Large intestine (tissue), 3 donors: ENCODE data around the gene TCEAL4. TPM values are rescaled to one million over a fixed set of nuclear protein-coding genes. Genes with fewer than 3 reads are reported as not detected.
A peak's percentile ranks its signal among the peaks of the same experiment; 100 is the strongest.

Source experiments
- DNase-seq, 2 donors: peaks; one replicate each; pipeline versions ENCODE4 v3.0.0 to v3.0.0-alpha.2; 2013
- H3K27ac ChIP-seq: one replicate; pipeline ENCODE4 v1.5.1; 2013; ENCODE audit warnings: low read length
- H3K27me3 ChIP-seq: 2 replicates; pipeline ENCODE4 v1.6.1; 2013; ENCODE audit warnings: low read length; ENCODE audit not compliant: control insufficient read depth, insufficient read depth
- H3K36me3 ChIP-seq: 2 replicates; pipeline ENCODE4 v1.6.1; 2013; ENCODE audit warnings: low read length; ENCODE audit not compliant: control insufficient read depth, insufficient read depth
- H3K4me1 ChIP-seq: one replicate; pipeline ENCODE4 v1.6.1; 2013; ENCODE audit warnings: low read length; ENCODE audit not compliant: control insufficient read depth, insufficient read depth
- H3K4me3 ChIP-seq: one replicate; pipeline ENCODE4 v1.5.1; 2013; ENCODE audit warnings: low read length
- H3K9me3 ChIP-seq: one replicate; pipeline ENCODE4 v1.6.1; 2013; ENCODE audit warnings: mild to moderate bottlenecking, low read depth, low read length, moderate library complexity; ENCODE audit not compliant: control insufficient read depth
- WGBS: methylation state at CpG from one replicate; pipeline ENCODE4 v1.1.5; 2013; ENCODE audit warnings: low lambda C conversion rate; ENCODE audit not compliant: insufficient coverage; 5-methylcytosine and 5-hydroxymethylcytosine counted together
- polyA plus RNA-seq: library from polyadenylated mRNA; unstranded; fragments of 120-200 nt; gene quantifications from one replicate; pipeline ENCODE4 v1.2.1, GENCODE V29; 2013

Gene TCEAL4
- polyA plus RNA-seq, 1 donor: 102 TPM

DNA sequence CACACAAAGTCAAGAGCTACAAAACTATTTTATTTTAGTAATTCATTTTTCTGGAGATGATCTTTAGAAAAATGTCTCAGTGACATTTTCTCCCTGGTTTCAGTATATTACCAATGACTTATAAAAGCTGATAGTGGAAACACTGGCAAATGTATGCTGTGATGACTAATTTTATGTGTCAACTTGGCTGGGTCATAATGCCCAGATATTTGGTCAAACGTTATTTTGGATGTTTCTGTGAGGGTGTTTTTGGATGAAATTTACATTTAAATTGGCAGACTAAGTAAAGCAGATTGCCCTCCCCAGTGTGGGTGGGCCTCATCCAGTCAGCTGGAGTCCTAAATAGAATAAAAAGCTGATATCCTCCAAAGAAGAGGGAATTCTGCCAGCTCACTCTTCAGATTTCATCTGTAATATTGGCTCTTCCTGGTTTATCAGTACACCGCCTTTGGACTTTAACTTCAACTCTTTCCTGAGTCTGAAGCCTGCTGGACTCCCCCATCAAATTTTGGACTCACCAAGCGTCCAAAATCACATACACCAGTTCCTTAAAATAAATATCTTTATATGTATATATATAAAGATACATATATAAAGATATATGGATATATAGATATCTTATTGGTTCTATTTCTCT is 34.8 kb upstream of the TCEAL4 start:
- no peaks in the 10 kb centered on the region for H3K27me3 ChIP-seq
- H3K4me1 ChIP-seq: peaks cover 9% of the 10 kb centered on the region
- WGBS: no CpG with 5 or more reads among the region's 3 CpGs
- no peak for DNase-seq
- H3K27ac ChIP-seq: no peak overlapping the region
- H3K36me3 ChIP-seq: no peaks in the 10 kb centered on the region
- no peaks in the 10 kb centered on the region for H3K9me3 ChIP-seq
- H3K4me3 ChIP-seq: no peak overlapping the region

DNA sequence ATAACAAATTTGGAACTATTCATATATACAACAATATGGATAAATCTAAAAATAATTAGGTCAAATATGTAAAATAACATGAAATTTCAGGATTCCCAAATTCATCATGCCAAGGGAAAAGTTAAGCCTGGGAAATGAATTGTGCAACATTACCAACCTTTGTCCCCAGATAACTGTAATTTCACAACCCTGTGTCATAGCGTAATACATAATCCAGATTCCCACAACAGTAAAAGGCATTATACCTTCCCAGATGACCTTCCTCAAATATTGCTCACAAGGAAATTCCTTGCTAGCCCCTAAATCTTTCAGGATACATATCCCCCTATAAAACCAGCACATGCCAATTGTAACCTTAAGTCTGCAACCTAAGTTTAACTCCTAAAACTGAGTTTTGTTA is 33.1 kb upstream of the TCEAL4 start:
- H3K9me3 ChIP-seq: no peaks in the 10 kb centered on the region
- no peaks in the 10 kb centered on the region for H3K36me3 ChIP-seq
- H3K27me3 ChIP-seq: no peaks in the 10 kb centered on the region
- no peak overlapping the region for H3K4me3 ChIP-seq
- WGBS: no CpG with 5 or more reads among the region's 1 CpG
- DNase-seq: peak; percentile 24 to 73
- H3K27ac ChIP-seq: peak overlapping the region; percentile 24
- H3K4me1 ChIP-seq: peaks cover 9% of the 10 kb centered on the region

DNA sequence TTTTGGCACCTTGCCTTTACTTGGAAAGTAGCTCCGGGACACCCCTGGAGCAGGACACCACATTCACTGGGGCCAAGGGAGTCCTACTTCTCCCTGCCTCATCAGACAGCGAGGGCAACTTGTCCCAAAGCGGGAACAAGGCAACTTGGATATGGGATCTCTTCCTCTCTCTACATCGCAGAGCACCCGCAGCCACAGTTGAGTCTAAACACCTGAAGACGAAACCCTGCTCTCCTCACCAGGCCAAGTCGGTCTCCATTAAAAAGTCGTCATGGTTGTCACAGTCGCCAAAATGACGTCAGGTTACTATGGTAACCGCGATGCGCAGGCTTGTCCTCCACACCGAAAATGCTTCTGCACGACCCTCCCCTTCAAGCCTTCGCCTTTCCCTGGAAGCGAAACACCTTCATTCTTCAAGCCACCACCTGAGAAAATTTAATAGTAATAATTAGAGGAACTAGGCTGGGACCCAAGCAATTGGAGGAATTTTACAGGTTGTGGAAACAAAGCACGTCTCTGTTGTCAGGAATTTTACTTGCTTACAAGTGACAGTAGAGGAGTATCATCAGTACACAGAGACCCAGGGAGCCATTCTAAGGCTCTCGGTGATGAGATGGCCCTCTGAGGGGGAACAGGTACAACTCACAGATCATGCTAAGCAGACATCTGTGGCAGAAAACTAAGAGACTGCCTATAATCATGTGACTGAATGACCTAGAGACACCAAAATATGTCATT is 30.5 kb upstream of the TCEAL4 start:
- peak; percentile 60 to 70 for DNase-seq
- peak overlapping the region; percentile 46 for H3K4me3 ChIP-seq
- WGBS: no CpG with 5 or more reads among the region's 19 CpGs
- H3K4me1 ChIP-seq: peaks cover 9% of the 10 kb centered on the region
- no peaks in the 10 kb centered on the region for H3K36me3 ChIP-seq
- no peaks in the 10 kb centered on the region for H3K27me3 ChIP-seq
- no peak overlapping the region for H3K27ac ChIP-seq
- H3K9me3 ChIP-seq: no peaks in the 10 kb centered on the region

DNA sequence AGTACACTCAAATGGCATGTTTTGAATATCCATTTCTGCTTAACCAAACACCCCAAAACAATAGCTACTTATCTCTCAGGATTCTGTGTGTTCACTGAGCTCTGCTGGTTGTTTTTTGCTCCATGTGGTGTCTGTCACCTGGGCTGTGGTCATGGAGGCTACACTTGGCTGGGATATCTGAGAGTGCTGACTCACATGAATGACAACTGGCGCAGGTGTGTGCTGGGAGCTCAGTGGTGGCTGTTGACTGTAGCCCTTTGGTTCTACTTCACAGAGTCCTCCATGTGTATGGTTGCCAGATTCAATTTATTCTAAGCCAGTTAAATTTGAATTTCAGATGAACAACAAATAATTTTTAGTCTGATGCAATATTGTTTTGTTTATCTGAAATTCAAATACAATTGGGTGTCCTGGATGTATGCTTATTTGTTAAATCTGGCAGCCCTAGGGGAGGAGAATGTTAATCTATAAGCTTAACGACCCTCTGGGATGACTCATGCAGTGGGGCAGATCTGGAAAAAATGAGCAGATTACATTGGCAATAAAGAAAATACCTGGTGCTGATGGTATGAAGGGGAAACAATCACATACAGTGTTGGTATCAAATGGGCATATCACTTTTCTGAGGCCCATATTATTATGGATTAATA is 28.2 kb upstream of the TCEAL4 start:
- no peak overlapping the region for H3K4me3 ChIP-seq
- H3K4me1 ChIP-seq: peaks cover 5% of the 10 kb centered on the region
- no peak overlapping the region for H3K27ac ChIP-seq
- no peaks in the 10 kb centered on the region for H3K9me3 ChIP-seq
- no CpG with 5 or more reads among the region's 2 CpGs for WGBS
- H3K27me3 ChIP-seq: no peaks in the 10 kb centered on the region
- no peak for DNase-seq
- no peaks in the 10 kb centered on the region for H3K36me3 ChIP-seq

- no peak overlapping the region for H3K4me3 ChIP-seq
- H3K27me3 ChIP-seq: no peaks in the 10 kb centered on the region
- no peaks in the 10 kb centered on the region for H3K4me1 ChIP-seq
- no peak for DNase-seq
- WGBS: no CpG with 5 or more reads among the region's 1 CpG
- no peaks in the 10 kb centered on the region for H3K9me3 ChIP-seq
- no peak overlapping the region for H3K27ac ChIP-seq
- H3K36me3 ChIP-seq: no peaks in the 10 kb centered on the region
These were observed 25.1 kb upstream of the TCEAL4 start for GRCh38 chrX:103560256-103560655.

DNA sequence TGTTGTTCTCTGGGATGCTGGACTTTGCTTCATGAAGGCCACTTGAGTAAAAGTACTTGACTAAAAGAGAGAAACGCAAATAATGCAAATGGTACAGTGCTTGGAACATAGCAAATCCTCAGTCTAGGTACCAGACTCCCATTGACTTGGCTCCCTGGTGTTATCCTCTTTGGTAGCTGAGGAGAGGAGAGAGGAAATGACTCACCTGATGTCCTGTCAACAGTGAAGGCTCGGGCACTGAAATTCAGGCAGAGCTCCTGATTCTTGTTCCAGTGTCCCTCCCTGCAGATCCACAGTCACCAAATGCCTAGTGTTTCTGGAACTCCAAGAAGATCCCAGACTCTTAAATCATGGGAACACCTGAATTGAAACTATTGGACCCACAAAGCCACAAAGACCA is 22.5 kb upstream of the TCEAL4 start:
- no CpG with 5 or more reads among the region's 2 CpGs for WGBS
- DNase-seq: no peak
- H3K36me3 ChIP-seq: no peaks in the 10 kb centered on the region
- H3K4me3 ChIP-seq: no peak overlapping the region
- no peaks in the 10 kb centered on the region for H3K9me3 ChIP-seq
- no peak overlapping the region for H3K27ac ChIP-seq
- H3K4me1 ChIP-seq: no peaks in the 10 kb centered on the region
- H3K27me3 ChIP-seq: no peaks in the 10 kb centered on the region

- WGBS: 100% methylated on average over 1 of the region's 4 CpGs
- no peak for DNase-seq
- H3K9me3 ChIP-seq: no peaks in the 10 kb centered on the region
These were observed 20.1 kb upstream of the TCEAL4 start for GRCh38 chrX:103565197-103565596.

DNA sequence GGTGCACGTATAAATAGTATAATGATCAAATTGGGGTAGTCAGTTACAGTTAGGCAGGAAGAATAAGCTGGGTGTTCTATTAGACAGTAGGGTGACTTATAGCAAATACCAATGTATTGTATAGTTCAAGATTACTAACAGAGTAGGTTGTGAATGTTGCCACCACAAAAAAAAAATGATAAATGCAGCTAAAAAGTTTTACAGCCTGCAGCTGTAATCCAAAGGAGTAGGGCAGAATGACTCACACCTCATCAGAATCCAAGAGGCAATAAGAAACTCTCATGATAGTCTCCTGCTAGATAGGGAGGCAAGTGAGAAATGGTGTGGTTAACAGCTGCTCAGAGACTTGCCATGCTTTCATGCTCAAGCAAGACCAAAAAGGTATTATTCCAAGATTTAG is 19.6 kb upstream of the TCEAL4 start:
- no peaks in the 10 kb centered on the region for H3K9me3 ChIP-seq
- no peak overlapping the region for H3K4me3 ChIP-seq
- H3K27ac ChIP-seq: no peak overlapping the region
- H3K36me3 ChIP-seq: no peaks in the 10 kb centered on the region
- peak in 1 of 2 donors; percentile 32 for DNase-seq
- WGBS: no CpG with 5 or more reads among the region's 1 CpG
- no peaks in the 10 kb centered on the region for H3K27me3 ChIP-seq
- H3K4me1 ChIP-seq: no peaks in the 10 kb centered on the region

More at GRCh38 chrX:103565197-103565596, 20.1 kb upstream of the TCEAL4 start:
- Histone ChIP-seq H3K4me3 (no peak overlapping the region), H3K27ac (no peak overlapping the region), H3K4me1 (no peaks in the 10 kb centered on the region), H3K36me3 (no peaks in the 10 kb centered on the region), H3K27me3 (no peaks in the 10 kb centered on the region)

DNA sequence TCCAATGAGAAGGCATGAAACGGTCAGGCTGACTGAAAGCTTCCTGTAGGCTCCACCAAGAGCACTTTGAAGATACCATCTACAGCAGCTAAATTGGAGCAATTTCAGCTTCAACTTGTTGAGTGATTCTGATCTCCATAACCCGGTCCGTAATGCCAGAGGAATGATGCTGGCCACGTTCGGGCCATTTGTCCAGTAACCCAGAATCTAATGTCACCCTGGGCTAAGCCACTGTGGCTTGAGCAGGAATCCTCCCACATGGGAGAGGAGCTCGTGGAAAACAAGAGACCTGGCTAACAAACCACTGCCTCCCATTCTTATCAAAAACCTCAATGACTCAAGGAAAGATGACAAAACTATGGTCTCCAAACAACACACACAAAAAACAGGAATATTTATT is 14.2 kb upstream of the TCEAL4 start:
- Histone ChIP-seq H3K4me1 (no peaks in the 10 kb centered on the region), H3K27me3 (no peaks in the 10 kb centered on the region), H3K36me3 (no peaks in the 10 kb centered on the region), H3K4me3 (no peak overlapping the region), H3K27ac (no peak overlapping the region), H3K9me3 (no peaks in the 10 kb centered on the region)
- no peak for DNase-seq
- WGBS: no CpG with 5 or more reads among the region's 6 CpGs

DNA sequence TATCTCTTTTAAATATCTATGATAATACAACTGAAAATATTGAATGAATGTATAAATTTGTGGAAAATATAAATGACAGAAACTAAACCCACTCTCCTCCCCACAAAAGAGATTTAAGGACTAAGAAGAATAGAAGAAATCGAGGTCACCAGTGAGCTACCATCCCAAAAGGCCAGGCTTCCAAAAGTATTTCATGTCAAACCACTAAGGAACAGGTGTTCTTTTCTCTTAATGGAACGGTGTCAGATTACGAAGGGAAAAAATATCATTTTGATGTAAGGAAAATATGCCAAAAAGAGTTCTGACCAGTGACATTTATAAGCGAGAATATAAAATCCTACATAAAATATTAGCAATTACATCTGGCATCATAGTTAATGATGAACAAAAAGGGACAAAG is 13.6 kb upstream of the TCEAL4 start:
- H3K27me3 ChIP-seq: no peaks in the 10 kb centered on the region
- no peak overlapping the region for H3K4me3 ChIP-seq
- no peaks in the 10 kb centered on the region for H3K36me3 ChIP-seq
- H3K9me3 ChIP-seq: no peaks in the 10 kb centered on the region
- 89% methylated on average over 3 of the region's 4 CpGs for WGBS
- no peak overlapping the region for H3K27ac ChIP-seq
- no peak for DNase-seq
- H3K4me1 ChIP-seq: no peaks in the 10 kb centered on the region
